Neural crest cell (in vitro differentiated cells): ENCODE measurements around the gene IFI16. TPM values are rescaled to one million over a fixed set of nuclear protein-coding genes. Genes with fewer than 3 reads are reported as not detected.
A peak's percentile ranks its signal among the peaks of the same experiment; 100 is the strongest.

ENCODE experiments used
- DNase-seq: peaks from one replicate; pipeline ENCODE4 v3.0.0; 2021; ENCODE audit warnings: low read depth, mixed read lengths, low spot score
- H3K27ac Mint-ChIP-seq: one replicate; pipeline ENCODE4 v1.8.0; 2021; ENCODE audit warnings: mild to moderate bottlenecking, mixed read lengths; ENCODE audit not compliant: unreplicated experiment
- H3K27me3 Mint-ChIP-seq: 2 replicates; pipeline ENCODE4 v1.8.0; 2021; ENCODE audit warnings: low read depth, mild to moderate bottlenecking, mixed read lengths
- H3K36me3 Mint-ChIP-seq: 2 replicates; pipeline ENCODE4 v1.8.0; 2021; ENCODE audit warnings: low read depth, mild to moderate bottlenecking, mixed read lengths
- H3K4me1 Mint-ChIP-seq: 2 replicates; pipeline ENCODE4 v1.8.0; 2021; ENCODE audit warnings: mixed read lengths
- H3K4me3 Mint-ChIP-seq: one replicate; pipeline ENCODE4 v1.8.0; 2021; ENCODE audit warnings: mild to moderate bottlenecking, mixed read lengths
- H3K9me3 Mint-ChIP-seq: 2 replicates; pipeline ENCODE4 v1.8.0; 2021; ENCODE audit warnings: mixed read lengths
- CTCF ChIP-seq: fragments of 200-600 bp; sonication (generic); conservative IDR thresholded peaks from 2 replicates; pipeline ENCODE4 v1.5.0; 2021; ENCODE audit warnings: antibody characterized with exemption, mild to moderate bottlenecking
- total RNA-seq: library from RNA; stranded (reverse); gene quantifications from 2 replicates; pipeline ENCODE4 v1.2.1, GENCODE V29; 2021

The IFI16 gene
- total RNA-seq, 1 donor from 2014 or later = 4.9 TPM

- H3K4me3 Mint-ChIP-seq = no peak overlapping the region
- peak overlapping the region; percentile 23 for H3K27ac Mint-ChIP-seq
- peaks cover under 1% of the 10 kb centered on the region for H3K9me3 Mint-ChIP-seq
- peaks cover 28% of the 10 kb centered on the region for H3K4me1 Mint-ChIP-seq
- no peaks in the 10 kb centered on the region for H3K27me3 Mint-ChIP-seq
- TF ChIP-seq CTCF = no peak
- no peak for DNase-seq
- peaks cover 3% of the 10 kb centered on the region for H3K36me3 Mint-ChIP-seq
Observed at GRCh38 chr1:158989424-158989823, 20.3 kb upstream of the IFI16 start.

GRCh38 chr1:158992787-158993312 is 16.9 kb upstream of the IFI16 start:
- DNase-seq = no peak
- Mint-ChIP-seq H3K9me3 (no peaks in the 10 kb centered on the region), H3K27me3 (no peaks in the 10 kb centered on the region), H3K4me3 (no peak overlapping the region), H3K36me3 (no peaks in the 10 kb centered on the region), H3K27ac (no peak overlapping the region), H3K4me1 (peaks cover 39% of the 10 kb centered on the region)
- TF ChIP-seq CTCF = no peak

- Mint-ChIP-seq H3K4me3 (peak overlapping the region; percentile 61), H3K4me1 (peaks cover 40% of the 10 kb centered on the region), H3K27me3 (no peaks in the 10 kb centered on the region), H3K36me3 (no peaks in the 10 kb centered on the region), H3K9me3 (no peaks in the 10 kb centered on the region), H3K27ac (no peak overlapping the region)
- DNase-seq = no peak
- no peak for TF ChIP-seq CTCF
Observed at GRCh38 chr1:158996998-158997397, 12.7 kb upstream of the IFI16 start.

GRCh38 chr1:158998037-158998780 is 11.5 kb upstream of the IFI16 start:
- Mint-ChIP-seq H3K9me3 (no peaks in the 10 kb centered on the region), H3K27ac (no peak overlapping the region), H3K4me1 (peaks cover 40% of the 10 kb centered on the region), H3K27me3 (no peaks in the 10 kb centered on the region), H3K4me3 (peak overlapping the region; percentile 86), H3K36me3 (no peaks in the 10 kb centered on the region)
- no peak for DNase-seq
- no peak for TF ChIP-seq CTCF

GRCh38 chr1:158998781-158999161 is 10.9 kb upstream of the IFI16 start:
- peaks cover 40% of the 10 kb centered on the region for H3K4me1 Mint-ChIP-seq
- DNase-seq = peak; percentile 36
- peak; percentile 97 for TF ChIP-seq CTCF
- no peaks in the 10 kb centered on the region for H3K9me3 Mint-ChIP-seq
- H3K27me3 Mint-ChIP-seq = no peaks in the 10 kb centered on the region
- no peaks in the 10 kb centered on the region for H3K36me3 Mint-ChIP-seq
- H3K4me3 Mint-ChIP-seq = peak overlapping the region; percentile 86
- no peak overlapping the region for H3K27ac Mint-ChIP-seq
